GM12878 (cell line): Measurements from ENCODE around the gene PC. TPM values are rescaled to one million over a fixed set of nuclear protein-coding genes. Genes with fewer than 3 reads are reported as not detected.

ENCODE experiments used
- BCL11A ChIP-seq: IDR thresholded peaks from 2 replicates; pipeline ENCODE4 v1.6.1; 2011; ENCODE audit warnings: low read depth, low read length
- BCL3 ChIP-seq: IDR thresholded peaks from 2 replicates; pipeline ENCODE4 v1.6.1; 2011; ENCODE audit warnings: borderline replicate concordance, low read depth, mild to moderate bottlenecking, moderate library complexity, low read length; ENCODE audit not compliant: insufficient read depth, poor library complexity, severe bottlenecking
- E4F1 ChIP-seq: fragments of 450-650 bp; IDR thresholded peaks from 2 replicates; pipeline ENCODE4 v1.6.1; 2018; ENCODE audit warnings: borderline replicate concordance, mild to moderate bottlenecking; ENCODE audit not compliant: partially characterized antibody
- EED ChIP-seq: sonication (generic); IDR thresholded peaks from 2 replicates; pipeline ENCODE4 v1.6.1; 2016; ENCODE audit warnings: antibody characterized with exemption, low read depth
- ELK1 ChIP-seq: IDR thresholded peaks from 2 replicates; pipeline ENCODE4 v1.6.1; 2012; ENCODE audit warnings: low read depth, low read length, improper control_type of control experiment
- EP300 ChIP-seq, 2 experiments: fragments of 150-350 bp in 1 of 2; IDR thresholded peaks; 2 replicates each; pipeline ENCODE4 v1.6.1; 2011 to 2012; ENCODE audit warnings: low read depth in 2 of 2, low read length in 2 of 2, borderline replicate concordance in 1 of 2, improper control_type of control experiment in 1 of 2, inconsistent platforms in 1 of 2; ENCODE audit not compliant: control insufficient read depth in 1 of 2
- GATAD2B ChIP-seq: fragments of 450-650 bp; conservative IDR thresholded peaks from 2 replicates; pipeline ENCODE4 v1.6.1; 2017; ENCODE audit warnings: low read depth, mild to moderate bottlenecking, moderate library complexity
- IKZF1 ChIP-seq: fragments of 450-650 bp; conservative IDR thresholded peaks from 2 replicates; pipeline ENCODE4 v1.6.1; 2017; ENCODE audit warnings: antibody characterized with exemption, mild to moderate bottlenecking
- IKZF2 ChIP-seq, 2 experiments: fragments of 450-650 bp; IDR thresholded peaks; 2 replicates each; pipeline ENCODE4 v1.6.1; 2017; ENCODE audit warnings: mild to moderate bottlenecking in 2 of 2, moderate library complexity in 2 of 2
- IRF4 ChIP-seq: IDR thresholded peaks from 2 replicates; pipeline ENCODE4 v1.6.1; 2011; ENCODE audit warnings: low read depth, low read length
- IRF5 ChIP-seq: fragments of 450-650 bp; IDR thresholded peaks from 2 replicates; pipeline ENCODE4 v1.6.1; 2017; ENCODE audit warnings: borderline replicate concordance
- JUND ChIP-seq: IDR thresholded peaks from 2 replicates; pipeline ENCODE4 v1.6.1; 2012; ENCODE audit warnings: low read depth, mild to moderate bottlenecking, low read length, improper control_type of control experiment, moderate library complexity
- MTA3 ChIP-seq: IDR thresholded peaks from 2 replicates; pipeline ENCODE4 v1.6.1; 2012; ENCODE audit warnings: low read length, inconsistent platforms, borderline replicate concordance
- NR2C1 ChIP-seq: fragments of 450-650 bp; IDR thresholded peaks from 2 replicates; pipeline ENCODE4 v1.6.1; 2017; ENCODE audit warnings: antibody characterized with exemption, mild to moderate bottlenecking, moderate library complexity
- POU2F2 ChIP-seq: IDR thresholded peaks from 3 replicates; pipeline ENCODE4 v1.6.1; 2011; ENCODE audit warnings: low read depth, mild to moderate bottlenecking, low read length, borderline replicate concordance
- RBBP5 ChIP-seq: fragments of 200-600 bp; sonication (generic); conservative IDR thresholded peaks from 2 replicates; pipeline ENCODE4 v1.6.1; 2016
- RCOR1 ChIP-seq: conservative IDR thresholded peaks from 2 replicates; pipeline ENCODE4 v1.6.1; 2012; ENCODE audit warnings: low read depth, low read length, improper control_type of control experiment
- ZBTB40 ChIP-seq: fragments of 450-650 bp; IDR thresholded peaks from 2 replicates; pipeline ENCODE4 v1.6.1; 2016; ENCODE audit warnings: mild to moderate bottlenecking, moderate library complexity, borderline replicate concordance
- polyA plus RNA-seq, 11 experiments: library from polyadenylated mRNA; depleted of rRNA in 4 of 11; unstranded in 6 of 11; stranded (reverse) in 5 of 11; fragments of >200 nt; fragmentation: Nextera tagmentation in 4 of 11; fragmentation: Illumina TruSeq in 1 of 11; extraction: Ambion mirVana in 4 of 11; extraction: Trizol in 1 of 11; gene quantifications; 1 replicate in 1 of 11; 2 replicates in 10 of 11; pipeline versions ENCODE4 v1.2.1 to v1.2.3, GENCODE V29; 2011 to 2016; ENCODE audit warnings: inconsistent platforms in 2 of 11, missing spikeins in 2 of 11, low read depth in 1 of 11
- total RNA-seq, 4 experiments: library from RNA; depleted of rRNA in 3 of 4; stranded (reverse); fragments of >200 nt in 3 of 4; fragmentation: Illumina TruSeq in 1 of 4; extraction: Trizol in 1 of 4; gene quantifications; 2 replicates each; pipeline versions ENCODE4 v1.2.1 to v1.2.3, GENCODE V29; 2013 to 2021

PC gene
- total and polyA plus RNA-seq, 10 of the 15 experiments (the other 5 are each of a cell fraction or from before 2014, with no cell fraction given): 0.22 to 10.3 (median 4.5) TPM

- TF ChIP-seq IKZF1 (peak; percentile 87), E4F1 (no peak), EP300 (IDR thresholded peaks at IDR 0.05; ENCODE audit: borderline replicate concordance in 1 of 2, control insufficient read depth in 1 of 2, low read depth in 2 of 2, low read length in 2 of 2) (no peak; a peak in 1 of 4 replicates), POU2F2 (peak; percentile 68; the same call in 2 of the 3 replicates), IRF4 (0 out of 2 replicates have a peak, but pooled peaks have one; percentile 5), BCL11A (no peak), RCOR1 (no peak), IKZF2 (IDR thresholded peaks at IDR 0.05) (0 out of 4 replicates have a peak, but pooled peaks of 1 of the 2 experiments have one; percentile 39), NR2C1 (peak; percentile 88), IRF5 (no peak), GATAD2B (peak; percentile 97), ELK1 (no peak), EED (no peak), MTA3 (no peak), ZBTB40 (peak; percentile 55), BCL3 (peak; percentile 61), RBBP5 (no peak), JUND (0 out of 2 replicates have a peak, but pooled peaks have one; percentile 38)
These were observed 115.0 kb downstream of the PC start, which contains the start of gene RCE1 (continued) for GRCh38 chr11:66842896-66843775.
